ENCODE results near the gene FANCG.

FANCG gene

DNA sequence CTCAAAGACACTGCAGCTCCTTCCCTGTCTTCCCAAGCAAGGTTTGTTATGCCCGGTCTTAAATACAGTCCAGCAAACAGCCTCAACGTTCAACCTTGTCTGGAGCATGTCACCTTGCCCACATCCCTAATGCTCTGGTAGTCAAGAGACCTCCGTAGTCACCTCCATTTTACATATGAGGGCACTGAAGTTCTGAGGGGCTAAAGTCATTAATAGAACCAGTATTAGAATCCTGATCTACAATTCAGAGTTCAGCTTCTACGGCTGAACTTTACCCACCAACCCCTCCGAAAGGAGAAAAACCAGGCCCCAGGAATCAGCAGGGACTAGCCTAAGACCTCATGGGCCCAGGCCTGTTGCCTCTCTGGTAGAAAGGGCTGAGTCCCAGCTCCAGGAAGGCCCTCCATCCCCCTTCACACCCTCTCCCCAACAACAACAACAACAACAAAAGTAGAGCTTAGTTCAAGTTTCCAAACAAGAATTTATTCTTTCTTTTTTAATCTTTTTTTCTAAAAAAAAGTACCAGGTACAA lies 24.0 kb upstream of the FANCG start:
- DNase-seq (ENCODE audit: low read depth), result no peak

DNA sequence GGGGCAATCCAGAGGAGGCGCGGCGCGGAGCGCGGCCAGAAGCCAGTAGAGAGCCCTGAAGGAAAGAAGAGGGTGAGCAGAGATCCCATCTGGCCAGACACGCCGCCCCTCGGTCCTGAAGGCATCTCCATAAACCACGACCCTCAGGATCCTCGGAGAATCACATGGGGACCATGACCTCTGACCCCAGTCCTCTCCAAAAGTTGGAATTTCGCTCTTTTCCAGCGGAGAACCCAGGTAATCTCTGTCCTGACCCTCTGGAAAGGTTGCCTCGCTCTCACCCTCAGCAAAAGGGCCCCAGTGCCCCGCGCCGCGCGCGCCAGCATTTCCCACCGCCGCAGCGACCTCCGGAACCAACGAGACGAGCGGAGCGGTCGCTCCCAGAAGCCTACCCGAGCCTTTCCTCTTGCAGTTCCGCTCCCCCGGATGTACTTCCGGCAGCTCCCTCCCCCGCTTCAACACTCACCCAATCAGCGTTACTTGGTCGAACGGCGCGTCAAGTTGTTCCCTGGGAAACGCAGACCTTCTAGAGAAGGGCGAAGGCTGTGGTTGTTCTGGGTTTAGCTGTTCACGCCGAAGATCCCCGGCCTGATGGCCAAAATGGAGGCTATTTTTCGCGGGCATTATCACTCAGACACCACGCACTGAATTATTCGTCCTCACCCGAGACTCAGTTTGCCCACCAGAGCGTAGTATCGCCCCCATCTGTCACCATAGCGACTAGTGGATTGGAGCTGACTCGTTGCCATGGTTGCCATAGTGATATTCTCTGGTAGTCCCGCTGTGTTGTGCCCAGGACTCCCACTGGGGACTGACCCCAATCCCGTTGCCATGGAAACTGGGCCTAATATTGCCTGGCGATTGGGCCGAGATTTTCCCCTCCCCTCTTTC lies 23.3 kb upstream of the FANCG start, which contains the start of gene STOML2:
TSS of gene STOML2 (minus strand) at position 363 of the 891 bp plus-strand sequence. CDS start at position 326, 37 bp downstream.
- peak; percentile 85 for DNase-seq (ENCODE audit: low read depth)

DNA sequence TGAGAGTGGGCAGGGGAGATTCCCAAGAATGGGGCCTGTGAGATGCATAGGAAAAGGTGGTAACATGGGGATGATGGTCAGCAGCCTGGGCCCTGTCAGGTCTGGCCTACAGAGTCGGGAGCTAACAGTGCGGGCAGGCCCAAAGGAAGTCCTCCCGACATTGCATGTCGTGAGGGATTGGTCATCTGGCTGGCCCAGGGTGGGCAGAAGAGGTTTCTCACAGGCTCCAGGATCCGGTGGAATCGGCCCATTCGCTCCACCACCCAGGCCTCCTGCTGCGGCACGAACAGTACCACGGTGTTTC lies 22.7 kb upstream of the FANCG start:
- no peak for DNase-seq (ENCODE audit: low read depth)

DNA sequence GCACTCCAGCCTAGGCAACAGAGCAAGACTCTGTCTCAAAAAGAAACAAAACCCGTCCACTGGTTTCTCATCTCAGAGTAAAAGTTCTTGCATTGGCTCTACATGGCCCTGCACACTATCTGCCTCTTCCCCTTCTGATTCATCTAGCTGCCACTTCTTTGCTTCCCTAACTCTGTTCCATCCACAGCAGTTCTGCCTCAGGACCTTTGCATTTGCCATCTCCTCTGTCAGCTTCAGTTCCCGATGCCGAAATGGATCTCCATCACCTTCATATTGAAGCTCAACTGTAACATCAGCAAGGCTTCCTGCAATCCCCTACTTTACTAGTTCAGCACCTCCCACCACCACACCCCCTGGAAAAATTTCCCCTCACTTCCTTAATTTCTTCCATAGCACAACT lies 17.8 kb upstream of the FANCG start:
- no peak for DNase-seq (ENCODE audit: low read depth)

DNA sequence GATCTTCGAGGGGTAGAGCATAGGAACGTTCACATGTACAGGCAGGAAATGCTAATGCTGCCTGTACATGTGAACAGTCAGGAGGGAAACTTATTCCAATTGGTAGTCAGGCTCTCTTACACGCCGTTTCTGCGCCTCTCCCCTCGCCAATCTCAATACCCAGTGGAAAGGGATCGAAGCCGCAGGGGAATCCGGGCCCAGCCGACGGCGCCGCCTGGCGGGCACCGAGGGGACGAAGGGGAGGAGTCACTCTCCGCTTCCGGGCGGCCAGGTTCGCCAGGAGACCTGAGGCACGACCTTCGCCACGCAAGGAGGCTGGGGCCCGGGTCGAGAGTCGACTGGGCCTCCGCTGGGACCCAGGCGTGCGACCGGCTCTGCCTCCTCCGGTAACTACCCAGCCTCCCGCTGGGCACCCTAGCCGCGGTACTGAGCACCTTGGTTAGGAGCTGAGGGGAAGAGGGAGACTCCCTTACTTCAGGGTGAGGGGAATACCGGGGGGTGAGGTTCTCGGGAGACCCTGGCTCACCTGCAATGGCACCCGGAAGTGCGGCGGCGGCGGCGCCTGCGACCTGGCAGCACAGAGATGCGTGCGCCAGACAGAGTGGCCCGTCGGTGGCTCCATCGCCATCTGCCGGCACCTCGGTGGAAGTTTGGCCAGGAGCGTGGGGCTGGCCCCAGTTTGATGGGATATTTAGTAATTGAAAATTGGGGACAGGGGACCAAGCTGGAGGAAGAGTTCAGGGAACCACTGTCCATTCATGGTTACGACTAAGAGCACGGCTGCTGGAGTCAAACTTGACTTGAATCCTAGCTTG lies 16.5 kb upstream of the FANCG start, which contains the start of gene PIGO:
TSS of gene PIGO (minus strand) at position 557 of the 815 bp plus-strand sequence. CDS start 1,026 bp downstream, outside the sequence.
- DNase-seq (ENCODE audit: low read depth), result peak; percentile 73

DNA sequence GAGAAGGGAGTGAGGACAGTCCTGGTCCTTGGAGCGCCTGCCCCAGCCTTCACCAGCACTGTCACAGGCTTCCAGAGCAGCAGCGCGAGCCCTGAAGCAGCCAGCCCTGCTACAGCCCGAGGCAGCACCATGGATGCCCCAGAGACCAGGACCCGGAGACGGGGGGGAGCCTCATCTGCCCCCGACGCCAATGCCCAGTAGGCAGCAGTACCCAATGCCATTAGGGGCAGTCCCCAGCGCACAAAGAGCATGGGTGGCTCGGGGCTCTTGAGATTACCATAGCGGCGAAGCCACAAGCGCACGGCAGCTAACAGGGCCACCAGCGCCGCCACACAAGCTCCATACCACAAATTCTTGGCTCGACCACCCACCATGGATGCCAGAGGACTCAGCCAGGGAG lies 11.8 kb upstream of the FANCG start:
- DNase-seq (ENCODE audit: low read depth), result no peak

DNA sequence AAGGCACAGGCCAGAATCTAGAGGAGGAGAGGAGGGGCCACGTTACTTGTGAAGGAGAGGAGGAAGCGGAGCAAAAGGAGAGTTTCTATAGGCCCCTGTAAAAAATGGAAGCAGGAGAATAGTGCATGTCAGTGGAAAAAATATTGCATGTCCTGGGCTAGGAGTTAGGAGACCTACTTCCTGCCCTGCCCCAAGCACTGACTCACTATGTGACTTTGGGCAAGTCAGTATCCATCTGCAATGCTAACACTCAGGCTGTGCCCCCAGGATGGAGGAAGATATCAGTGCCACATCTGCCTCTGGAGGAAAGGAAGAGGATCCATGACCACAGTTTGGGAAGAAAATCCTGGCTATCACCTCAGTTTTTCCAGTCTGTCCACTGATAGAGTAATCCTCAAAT lies 9.7 kb upstream of the FANCG start:
- DNase-seq (ENCODE audit: low read depth), result no peak

DNA sequence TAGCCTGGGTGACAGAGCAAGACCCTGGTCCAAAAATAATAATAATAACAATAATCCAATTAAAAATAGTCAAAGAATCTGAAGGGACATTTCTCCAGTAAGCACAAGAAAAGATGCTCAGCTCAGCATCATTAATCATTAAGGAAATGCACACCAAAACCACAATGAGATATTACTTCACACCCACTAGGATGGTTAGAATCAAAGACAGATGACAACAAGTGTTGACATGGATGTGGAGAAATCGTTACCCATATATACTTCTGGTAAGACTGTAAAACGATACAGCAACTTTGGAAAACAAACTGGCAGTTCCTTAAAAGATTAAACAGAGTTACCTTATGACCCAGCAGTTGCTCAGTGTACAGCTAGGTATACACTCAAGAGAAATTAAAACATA lies 5.3 kb upstream of the FANCG start:
- no peak for DNase-seq (ENCODE audit: low read depth)

DNA sequence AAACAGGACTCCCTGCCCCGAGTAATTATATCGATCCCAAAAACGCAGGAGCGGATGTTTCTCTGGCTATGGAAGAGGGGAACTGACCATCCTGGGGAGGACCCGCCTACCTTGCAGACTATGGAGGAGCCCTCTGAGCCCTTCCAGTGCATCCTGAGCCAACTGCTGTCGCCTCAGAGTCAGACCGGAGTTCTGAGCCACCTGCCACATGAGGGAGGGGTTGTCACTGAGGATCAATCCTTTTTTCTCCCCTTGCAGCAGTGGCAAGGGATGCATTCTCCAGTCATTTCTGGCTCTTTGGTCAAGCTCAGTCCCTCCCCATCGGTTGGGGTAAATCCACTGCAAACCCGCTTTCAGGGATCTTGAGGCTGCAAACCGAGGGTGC lies 709 bp downstream of the FANCG start:
- DNase-seq (ENCODE audit: low read depth), result no peak

DNA sequence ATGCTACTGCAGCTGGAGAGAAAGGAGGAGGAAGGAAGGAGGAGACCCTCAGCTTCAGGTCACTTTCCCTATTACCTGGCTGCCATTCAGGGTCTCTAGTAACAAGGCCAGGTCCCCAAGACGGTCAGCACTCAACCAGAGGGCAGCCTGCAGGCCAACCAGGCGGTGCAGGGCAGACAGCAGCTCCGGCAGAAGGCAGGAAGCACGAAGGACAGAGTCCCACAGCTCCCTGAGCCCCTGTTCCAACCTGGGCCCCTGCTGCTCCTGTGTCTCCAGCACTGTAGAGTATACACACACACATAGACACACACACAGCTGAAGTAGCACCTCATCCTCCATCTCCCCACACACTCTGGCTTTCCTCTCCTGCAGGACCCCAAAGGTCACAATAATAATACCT lies 1.7 kb downstream of the FANCG start:
- no peak for DNase-seq (ENCODE audit: low read depth)

DNA sequence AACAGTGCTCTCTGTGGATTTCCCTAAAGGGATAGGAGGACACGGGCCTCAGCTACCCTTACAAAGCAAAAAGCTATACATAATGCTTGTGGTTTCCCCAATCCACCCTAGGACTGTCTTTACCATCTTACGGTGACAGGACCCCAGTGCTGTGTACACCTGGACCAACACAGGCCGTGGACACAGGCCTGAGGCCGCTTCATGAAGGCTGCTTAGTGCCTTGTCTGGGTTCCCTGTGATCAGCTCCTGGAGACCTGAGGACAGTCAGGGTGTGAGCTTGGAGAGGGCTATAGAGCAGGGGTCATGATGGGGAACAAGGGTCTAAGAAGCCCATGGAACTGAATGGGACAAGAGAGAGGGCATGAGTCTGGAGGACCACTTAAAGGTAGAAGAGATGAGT lies 2.9 kb downstream of the FANCG start:
- no peak for DNase-seq (ENCODE audit: low read depth)

DNA sequence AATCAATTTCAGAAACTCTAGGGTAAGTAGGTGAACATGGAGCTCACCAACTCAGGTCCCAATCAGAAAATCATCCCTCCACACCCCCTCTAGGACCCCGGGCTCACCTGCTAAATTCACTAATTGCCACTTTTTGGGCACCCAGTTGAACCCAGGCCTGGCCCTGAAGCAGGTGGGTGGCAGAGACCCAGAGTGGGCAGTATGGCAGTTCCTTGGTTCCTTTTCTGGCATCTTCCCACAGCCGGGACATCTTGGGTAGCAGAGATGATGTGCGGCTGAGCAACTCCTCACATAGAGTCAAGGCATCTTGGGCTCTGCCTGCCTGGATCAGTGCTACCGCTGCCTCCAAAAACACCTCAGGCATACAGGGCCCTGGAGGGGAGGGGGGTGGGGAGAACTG lies 4.4 kb downstream of the FANCG start:
- DNase-seq (ENCODE audit: low read depth), result no peak

DNA sequence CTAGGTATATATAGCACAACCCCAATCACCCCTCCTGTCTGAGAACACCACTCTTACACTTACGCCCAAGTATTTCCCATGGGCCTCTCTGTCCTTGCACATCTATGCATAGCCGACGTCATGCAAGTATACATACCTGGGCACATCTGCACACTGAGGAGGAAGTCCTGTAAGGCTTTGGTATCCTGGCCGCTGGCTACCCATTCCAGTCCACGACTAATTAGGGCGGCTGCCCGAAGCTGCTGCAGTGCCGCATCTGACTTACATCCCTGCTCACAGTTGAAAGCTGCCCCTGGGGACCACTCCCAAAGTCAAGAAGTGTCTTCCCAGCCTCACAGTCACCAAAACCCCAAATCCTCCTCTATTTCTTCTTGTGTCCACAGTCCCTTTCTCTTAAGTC lies 5.0 kb downstream of the FANCG start:
- DNase-seq (ENCODE audit: low read depth), result no peak

DNA sequence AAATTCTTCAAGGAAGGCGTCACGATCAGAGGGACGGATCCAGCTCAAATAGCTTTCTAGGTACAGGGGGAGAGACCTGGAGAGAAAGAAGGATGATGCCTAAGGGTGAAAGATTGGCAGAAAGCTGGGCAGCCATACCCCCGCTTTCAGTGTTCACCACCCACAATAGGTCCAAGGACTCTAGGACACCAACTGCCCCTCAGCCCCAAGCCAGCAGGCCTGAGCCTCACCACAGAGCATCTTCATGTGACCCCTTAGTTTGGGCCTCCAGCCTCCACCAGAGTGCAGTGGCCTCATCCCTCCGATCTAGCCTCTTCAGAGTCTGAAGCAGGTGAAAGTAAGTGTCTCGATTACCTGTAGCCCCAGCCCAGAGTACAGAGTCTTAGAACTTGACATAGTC lies 5.6 kb downstream of the FANCG start:
- no peak for DNase-seq (ENCODE audit: low read depth)

DNA sequence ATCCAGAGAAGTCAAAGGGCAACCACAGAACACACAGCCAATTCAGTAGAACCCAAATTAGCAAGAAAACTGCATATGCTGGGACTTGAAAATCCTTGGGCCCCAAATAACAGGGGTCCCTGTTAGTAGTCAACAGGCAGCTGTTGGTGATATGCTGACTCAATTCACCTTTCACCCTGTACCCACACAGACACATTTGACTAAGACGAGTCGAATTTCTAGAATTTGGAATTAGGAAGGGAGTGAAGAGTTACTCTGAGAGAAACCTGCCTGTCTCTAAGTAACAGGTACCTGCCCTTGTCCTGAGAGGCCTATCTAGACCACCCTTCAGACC lies 6.5 kb downstream of the FANCG start:
- no peak for DNase-seq (ENCODE audit: low read depth)

DNA sequence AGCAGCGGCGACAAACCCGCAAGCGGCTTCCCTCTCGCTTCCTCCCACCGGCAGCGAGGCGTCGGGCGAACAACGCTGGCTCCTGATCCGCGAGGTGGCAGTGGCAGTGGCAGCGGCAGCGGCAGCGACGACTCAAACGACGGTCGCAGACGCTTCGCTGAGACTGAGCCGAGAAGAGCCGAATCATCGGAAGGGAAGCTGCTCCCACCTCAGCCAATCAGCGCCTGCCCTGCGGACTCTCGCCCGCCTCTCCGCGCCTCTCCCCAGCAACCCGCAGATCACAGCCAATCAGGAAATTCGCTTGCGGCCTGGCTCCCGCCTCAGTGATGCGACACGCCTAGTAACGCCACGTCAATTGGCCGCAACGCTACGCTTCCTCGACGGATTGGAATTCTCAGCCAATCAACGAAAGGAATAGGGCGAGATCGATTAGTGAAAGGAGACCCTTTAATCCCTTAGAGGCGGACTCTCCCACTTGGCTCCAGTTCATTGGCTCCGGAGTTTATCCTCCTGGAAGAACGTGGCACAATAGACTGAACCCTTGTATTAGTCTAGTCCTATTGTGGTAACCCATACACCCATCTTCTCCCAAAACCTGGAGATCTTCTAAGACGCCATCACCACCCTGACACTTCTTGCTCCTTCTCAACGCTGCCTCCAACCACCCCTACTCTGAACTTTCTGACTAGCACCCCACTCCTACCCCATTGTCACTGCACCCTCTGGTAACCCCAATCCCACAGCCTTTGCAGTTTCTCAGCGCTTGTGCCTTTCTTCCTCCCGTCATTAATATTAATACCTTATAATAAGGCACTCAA lies 7.1 kb downstream of the FANCG start, which contains the start of gene VCP:
TSS of gene VCP (minus strand) at position 165 of the 818 bp plus-strand sequence. CDS start 272 bp downstream, outside the sequence.
- DNase-seq (ENCODE audit: low read depth), result peak; percentile 87

DNA sequence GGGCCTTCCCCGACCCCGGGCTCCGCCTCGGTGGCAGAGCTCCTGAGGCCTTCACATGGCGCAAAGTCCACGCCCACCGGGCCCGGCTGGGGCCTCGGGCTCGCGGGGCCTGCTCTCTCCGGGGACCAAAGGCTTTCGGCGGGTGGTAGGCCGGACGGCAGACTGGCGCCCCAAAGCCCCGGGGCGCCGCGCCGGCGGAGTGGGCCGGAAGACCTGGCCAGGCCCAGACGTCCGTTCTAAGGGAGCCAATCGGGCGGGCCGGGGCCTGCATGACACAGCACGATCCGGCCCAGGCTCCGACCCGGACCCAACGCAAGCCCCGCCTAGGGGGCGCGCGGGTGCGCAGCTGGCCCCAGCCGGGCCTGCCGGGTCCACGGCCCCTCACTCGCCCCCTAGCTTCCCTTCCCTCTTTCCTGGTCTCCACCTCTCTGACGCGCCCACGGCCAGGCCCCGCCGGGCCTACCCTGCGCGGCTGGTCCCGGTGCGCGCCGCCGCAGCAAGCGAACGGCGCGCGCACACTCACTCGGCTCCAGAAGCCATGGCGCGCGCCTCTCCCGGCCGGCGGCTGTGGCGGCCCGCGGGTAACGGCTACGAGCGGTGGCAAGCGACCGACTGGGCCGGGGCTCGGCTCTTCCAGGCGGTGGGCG lies 7.8 kb downstream of the FANCG start:
- DNase-seq (ENCODE audit: low read depth), result peak; percentile 33

DNA sequence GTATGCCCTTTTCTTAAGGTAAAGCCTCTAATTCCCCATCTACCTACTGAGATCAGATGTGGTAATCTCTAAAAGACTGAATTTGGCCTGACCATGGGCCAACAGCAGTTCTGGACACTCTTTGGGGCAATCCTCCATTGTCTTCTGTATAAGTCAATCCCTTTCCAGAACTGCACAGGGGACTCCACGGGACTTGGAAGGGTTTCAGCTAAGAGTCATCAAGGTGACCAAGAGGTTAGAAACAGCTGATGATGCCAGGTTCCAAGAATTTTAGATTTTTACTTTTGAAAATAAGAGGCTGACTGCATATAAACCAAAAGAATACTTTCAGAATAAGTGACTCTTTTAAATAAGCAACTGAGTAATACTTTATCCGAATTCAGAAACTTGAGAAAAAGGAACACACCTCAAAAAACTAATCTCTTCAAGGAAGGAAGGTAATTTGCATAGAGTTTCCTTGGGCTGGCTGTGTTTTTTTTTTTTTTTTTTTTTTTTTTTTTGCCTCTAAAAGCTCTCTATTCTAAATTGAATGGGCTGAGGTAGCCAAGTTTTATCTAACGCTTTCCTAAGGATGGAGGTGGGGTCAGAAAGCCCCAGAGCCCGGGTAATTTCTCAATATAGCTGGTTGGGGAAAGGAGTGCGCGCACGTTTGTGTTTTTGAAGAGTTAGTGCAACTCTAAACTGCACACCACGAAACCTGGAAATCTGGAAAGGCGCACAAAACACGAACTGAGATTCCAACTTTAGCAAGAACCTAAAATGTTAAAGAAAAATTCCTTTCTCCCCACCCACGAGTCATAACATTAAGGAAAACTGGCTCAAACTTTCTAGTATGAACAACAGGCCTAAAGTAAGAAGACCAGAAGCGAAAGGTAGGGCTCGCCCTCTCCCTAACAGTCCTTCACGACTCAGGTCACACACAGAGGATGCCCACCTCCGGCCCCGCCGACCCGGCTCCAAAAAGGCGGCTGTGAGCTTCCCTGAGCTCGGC lies 8.6 kb downstream of the FANCG start:
- DNase-seq (ENCODE audit: low read depth), result no peak

DNA sequence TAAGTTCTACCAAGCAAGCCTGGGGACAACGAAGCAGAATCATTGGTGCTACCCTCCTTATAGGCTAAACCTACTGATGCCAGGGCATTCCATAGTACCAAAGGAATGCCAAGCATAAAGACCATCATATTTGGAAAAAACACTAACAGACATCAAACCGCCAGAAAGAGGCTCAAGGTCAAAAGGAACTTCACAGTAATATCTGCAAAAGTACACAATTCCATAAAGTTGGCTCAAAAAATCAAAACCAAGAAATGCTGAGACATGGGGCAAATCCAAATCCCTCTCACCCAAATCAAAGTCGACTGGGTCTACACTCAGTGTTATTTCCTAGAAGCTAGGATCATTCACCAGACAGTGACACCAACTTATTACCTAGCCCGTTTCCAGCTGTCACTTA lies 10.7 kb downstream of the FANCG start:
- DNase-seq (ENCODE audit: low read depth), result no peak

DNA sequence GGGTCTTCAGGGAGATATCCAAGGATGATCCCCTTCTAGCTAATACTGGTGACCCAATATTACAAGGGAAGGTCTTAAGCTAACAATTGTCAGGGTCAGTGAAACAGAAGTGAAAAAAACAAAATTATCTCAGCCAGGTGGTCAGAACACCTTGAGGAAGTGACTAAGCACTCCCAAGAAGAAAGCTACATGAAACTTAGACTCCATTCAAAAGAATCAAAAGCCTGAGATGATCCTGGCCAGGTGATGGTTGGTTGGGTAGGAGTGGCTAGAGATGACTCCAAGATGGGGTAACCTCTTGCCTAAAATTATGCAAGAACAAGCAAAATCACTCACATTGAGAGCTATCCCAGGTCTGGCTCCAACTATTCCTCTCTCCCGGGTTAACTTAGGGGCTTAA lies 12.7 kb downstream of the FANCG start:
- DNase-seq (ENCODE audit: low read depth), result no peak

All from stimulated activated CD8-positive, alpha-beta memory T cell treated with anti-CD3 and anti-CD28 coated beads, Interleukin-7, amount 100 ng/mL, for 24 hours (primary cell).